NCI-H2196 (cell line): ENCODE results near the gene MTIF3.
"Not testable (repeated sequence)": the region's sequence is repeated elsewhere in the genome, so short reads cannot be mapped to it uniquely, and the experiment has no call there.

Experiments
- DNase-seq: peaks from one replicate; lab custom pipeline; 2025; ENCODE audit not compliant: unreplicated experiment; lab: John Stamatoyannopoulos, UW

MTIF3 gene

DNA sequence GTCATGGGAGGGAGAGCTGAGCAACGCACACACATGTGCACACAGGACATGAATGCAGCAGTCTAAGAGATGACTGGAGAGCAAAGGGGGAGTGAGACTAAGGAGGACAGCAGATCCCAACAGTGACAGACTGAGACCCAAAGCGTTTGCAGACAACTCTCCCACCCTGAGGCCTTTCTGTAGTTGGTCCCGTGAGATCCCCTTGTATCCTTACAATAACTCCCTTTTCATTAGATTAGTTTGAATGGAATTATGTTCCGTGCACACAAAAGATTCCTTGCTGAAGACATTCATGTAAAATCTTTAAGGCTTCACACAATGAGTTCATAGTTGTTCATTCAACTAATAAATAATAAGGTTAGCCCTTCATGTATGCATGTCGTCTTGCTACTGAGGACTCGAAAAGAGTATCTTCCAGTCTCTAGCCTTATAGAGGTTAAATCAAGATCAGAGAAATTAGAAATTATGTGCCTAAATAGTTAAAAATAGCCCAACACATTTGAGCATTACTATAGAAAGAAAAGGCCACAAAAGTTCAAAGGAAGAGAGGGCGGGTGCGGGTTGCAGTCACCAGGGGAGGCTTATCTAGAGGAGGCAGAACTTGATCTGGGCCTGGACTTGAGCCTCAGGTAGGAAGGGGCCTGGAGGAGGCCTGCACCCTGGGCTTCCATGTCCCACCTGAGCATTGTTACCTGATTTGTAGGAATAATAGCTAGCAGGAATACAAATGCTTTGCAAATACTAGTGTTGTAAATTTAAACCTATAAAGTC is 29.1 kb downstream of the MTIF3 start:
- DNase-seq = no peak

GRCh38 chr13:27419328-27419727 is 31.0 kb downstream of the MTIF3 start:
- DNase-seq = no peak

GRCh38 chr13:27415116-27415515 is 35.2 kb downstream of the MTIF3 start:
- DNase-seq = no peak

GRCh38 chr13:27411341-27411740 is 39.0 kb downstream of the MTIF3 start:
- no peak for DNase-seq

- no peak for DNase-seq
These were observed 41.4 kb downstream of the MTIF3 start for GRCh38 chr13:27409013-27409412.

GRCh38 chr13:27408074-27408473 is 42.3 kb downstream of the MTIF3 start:
- no peak for DNase-seq

- DNase-seq = peak; percentile 20
These were observed 44.0 kb downstream of the MTIF3 start for GRCh38 chr13:27406178-27406939.

DNA sequence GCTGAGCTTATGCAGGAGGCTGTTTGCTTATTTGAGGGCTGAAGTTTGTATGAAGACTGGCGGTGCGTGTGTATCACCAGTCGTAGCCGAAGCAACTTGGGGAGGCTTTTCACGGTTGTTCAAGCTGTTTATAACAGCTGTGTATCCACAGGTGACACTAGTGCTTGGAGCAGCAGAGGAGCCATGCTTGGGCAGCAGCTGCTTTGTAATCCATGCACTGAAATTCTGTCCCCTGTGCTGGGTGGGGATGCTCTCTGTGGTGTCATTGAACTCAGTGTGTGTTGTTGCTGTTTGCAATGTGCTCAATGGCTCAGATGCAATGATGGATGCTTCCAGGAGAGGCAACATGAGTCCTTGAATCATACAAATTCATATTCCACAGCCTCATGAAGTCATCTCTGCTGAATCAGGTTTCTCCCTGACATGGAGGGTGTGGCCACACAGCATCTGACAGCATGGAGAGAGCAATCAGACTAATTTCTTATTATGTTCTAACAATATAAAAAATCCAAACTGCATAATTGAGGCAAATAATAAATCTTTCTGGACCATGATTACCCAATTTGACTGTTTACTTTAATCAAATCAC is 44.7 kb downstream of the MTIF3 start:
- no peak for DNase-seq

DNA sequence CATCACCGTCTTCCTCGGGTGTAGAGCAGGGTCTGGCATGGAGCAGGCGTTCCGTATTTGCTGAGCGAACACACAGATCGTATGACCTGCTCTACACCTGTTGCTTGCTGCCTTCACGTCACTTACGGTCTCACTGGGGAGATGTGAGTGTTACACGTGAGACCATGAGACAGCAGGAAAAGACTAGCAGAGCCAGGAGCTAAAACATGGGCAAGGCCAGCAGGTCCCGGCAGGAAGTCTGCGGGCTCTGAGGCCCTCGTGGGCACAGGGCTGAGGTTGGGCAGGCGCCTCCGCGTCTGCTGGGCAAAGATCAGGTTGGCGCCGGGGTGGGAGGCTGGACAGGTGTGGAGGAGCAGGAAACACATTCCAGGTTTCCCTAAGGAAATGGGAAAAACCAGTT is 45.7 kb downstream of the MTIF3 start:
- DNase-seq = no peak

GRCh38 chr13:27403727-27404385 is 46.5 kb downstream of the MTIF3 start:
- no peak for DNase-seq

DNA sequence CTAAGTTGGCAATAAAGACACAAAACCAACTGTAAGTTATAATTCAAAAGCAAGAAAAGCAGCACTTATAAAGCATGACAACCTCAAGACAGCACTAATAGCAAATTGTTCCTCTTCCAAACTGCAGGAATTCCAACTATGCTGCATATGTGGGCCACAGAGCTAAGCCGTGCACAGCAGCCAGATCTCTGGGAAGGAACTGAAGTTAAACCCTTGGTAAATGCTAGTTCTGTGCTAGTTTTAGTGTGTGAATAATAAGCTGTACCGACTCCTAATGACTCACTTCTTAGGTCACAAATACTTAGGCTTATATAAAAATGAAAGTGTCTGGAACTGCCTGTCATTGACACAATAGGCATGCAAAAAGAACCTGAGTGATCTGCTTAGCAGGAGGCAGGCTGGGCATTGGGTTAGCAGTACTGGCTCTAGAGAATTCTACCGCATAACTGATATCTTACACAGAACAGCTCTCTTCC is 47.1 kb downstream of the MTIF3 start:
- DNase-seq = no peak

DNA sequence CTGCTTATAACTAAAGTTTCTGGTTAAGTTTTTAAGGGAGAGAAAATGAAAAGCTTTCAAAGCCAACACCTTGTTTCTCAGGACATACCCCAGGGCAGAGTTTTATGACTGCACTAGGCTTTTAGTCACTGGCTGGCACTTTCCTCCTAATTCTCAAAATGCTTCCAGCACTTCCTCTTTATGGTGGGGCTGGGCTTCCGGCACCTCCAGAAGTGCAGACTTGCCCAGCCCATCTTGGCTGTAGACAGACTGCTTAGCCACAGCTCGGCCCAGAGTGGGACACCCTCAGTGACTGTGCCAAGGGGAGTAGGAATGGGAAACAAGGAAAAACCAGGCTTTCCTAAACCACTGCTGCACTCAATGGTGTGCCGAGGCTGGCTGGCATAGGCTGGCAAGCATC is 49.2 kb downstream of the MTIF3 start:
- DNase-seq = no peak

GRCh38 chr13:27400405-27400804 is 50.0 kb downstream of the MTIF3 start:
- DNase-seq = not testable (repeated sequence)

DNA sequence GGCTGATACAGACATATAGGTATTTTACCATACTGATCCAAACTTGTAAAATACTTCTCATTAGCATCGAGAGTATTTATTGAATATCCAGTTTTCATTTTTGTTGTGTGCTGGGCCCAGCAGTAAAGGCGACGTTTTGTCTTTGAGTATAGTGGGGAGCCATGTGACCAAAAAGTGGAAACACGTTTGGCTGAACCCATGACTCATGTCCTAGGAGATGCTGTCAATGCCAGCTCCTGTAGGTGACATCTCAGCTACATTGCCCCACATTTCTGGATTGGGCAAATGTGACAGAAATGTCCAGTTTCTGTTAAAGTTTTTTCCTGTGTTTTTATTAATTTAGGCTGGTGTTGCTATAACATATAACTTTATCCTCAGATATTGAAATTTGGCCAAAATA is 52.0 kb downstream of the MTIF3 start:
- DNase-seq = no peak

GRCh38 chr13:27396252-27396846 is 54.0 kb downstream of the MTIF3 start:
- no peak for DNase-seq

- DNase-seq = no peak
These were observed 55.3 kb downstream of the MTIF3 start for GRCh38 chr13:27395007-27395510.

- no peak for DNase-seq
These were observed 57.3 kb downstream of the MTIF3 start for GRCh38 chr13:27393101-27393500.

- no peak for DNase-seq
These were observed 58.9 kb downstream of the MTIF3 start for GRCh38 chr13:27391471-27391870.

DNA sequence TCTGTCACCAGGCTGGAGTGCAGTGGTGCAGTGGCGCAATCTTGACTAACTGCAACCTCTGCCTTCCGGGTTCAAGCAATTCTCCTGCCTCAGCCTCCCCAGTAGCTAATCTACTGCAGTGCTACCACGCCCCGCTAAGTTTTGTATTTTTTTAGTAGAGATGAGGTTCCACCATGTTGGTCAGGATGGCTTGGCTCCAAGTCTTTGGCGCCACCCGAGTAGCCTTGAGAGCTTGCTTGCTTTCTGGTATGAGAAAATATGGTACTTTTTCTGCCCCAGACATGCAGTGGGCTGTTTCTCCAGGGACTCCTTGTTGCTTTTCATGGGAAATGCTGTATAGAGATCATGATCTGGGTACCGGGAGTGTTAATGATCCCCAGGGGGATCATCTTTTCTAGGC is 60.5 kb downstream of the MTIF3 start:
- DNase-seq = no peak

GRCh38 chr13:27388241-27388640 is 62.1 kb downstream of the MTIF3 start:
- no peak for DNase-seq
